ENCODE data around the gene ATXN1. TPM values are rescaled to one million over a fixed set of nuclear protein-coding genes. Genes with fewer than 3 reads are reported as not detected.

Gene ATXN1
- total and polyA plus RNA-seq, 2 experiments from 2014 or later: 4.8 to 9.1 TPM

- H3K9me2 ChIP-seq (ENCODE audit: insufficient read depth): 0 out of 2 replicates have a peak, but pooled peaks cover 3% of the 10 kb centered on the region
- H3K36me3 Mint-ChIP-seq (ENCODE audit: low read depth): no peaks in the 10 kb centered on the region
- H3K27me3 Mint-ChIP-seq (ENCODE audit: insufficient read depth, low read depth, poor library complexity): no peaks in the 10 kb centered on the region
- no peaks in the 10 kb centered on the region for H3K9me3 Mint-ChIP-seq
- no peaks in the 10 kb centered on the region for H3K27me3 ChIP-seq (ENCODE audit: insufficient read depth)
- no peak for DNase-seq (ENCODE audit: low spot score)
- H3K4me3 ChIP-seq: no peak overlapping the region
- H3K4me2 ChIP-seq: no peak overlapping the region
- H3K4me1 ChIP-seq (ENCODE audit: insufficient read depth): no peaks in the 10 kb centered on the region
- no peak overlapping the region for H2AFZ ChIP-seq
- H3K79me2 ChIP-seq (replicated peaks; ENCODE audit: insufficient read depth): no peaks in the 10 kb centered on the region
- H3K4me1 Mint-ChIP-seq: no peaks in the 10 kb centered on the region; the same call in 2 of the 3 replicates
- no peak overlapping the region for H3K27ac Mint-ChIP-seq
- H3F3A ChIP-seq (replicated peaks; ENCODE audit: low read depth): no peaks in the 10 kb centered on the region
- no peaks in the 10 kb centered on the region; the same call in 1 of the 2 replicates for H4K20me1 ChIP-seq (replicated peaks; ENCODE audit: insufficient read depth)
- TF ChIP-seq STAT1 (IDR thresholded peaks at IDR 0.05; ENCODE audit: unreplicated experiment) (no peak), JUNB (IDR thresholded peaks at IDR 0.05; ENCODE audit: unreplicated experiment) (no peak), EZH2 (IDR thresholded peaks at IDR 0.05; ENCODE audit: low read depth, unreplicated experiment) (no peak), NANOG (IDR thresholded peaks at IDR 0.05; ENCODE audit: borderline replicate concordance) (no peak), CTCF (conservative IDR thresholded peaks at IDR 0.05; ENCODE audit: low read depth in 2 of 2) (no peak), ZNF462 (CRISPR knock-in tag; IDR thresholded peaks at IDR 0.05) (no peak)
- H3K36me3 ChIP-seq (ENCODE audit: insufficient read depth): no peaks in the 10 kb centered on the region
- no peak overlapping the region for H3K4me3 Mint-ChIP-seq
- no peak for ATAC-seq
- H3K27ac ChIP-seq (ENCODE audit: low read depth): no peak overlapping the region
These were observed 202.2 kb downstream of the ATXN1 start for GRCh38 chr6:16559071-16559470.

Measured in GM23338 (cell line).